HepG2 (cell line): Measurements from ENCODE around the gene VIPR1. TPM values are rescaled to one million over a fixed set of nuclear protein-coding genes. Genes with fewer than 3 reads are reported as not detected.

Experiments used
- ARID3A ChIP-seq: IDR thresholded peaks from 2 replicates; pipeline ENCODE4 v1.6.1; 2012; ENCODE audit warnings: low read depth, low read length, improper control_type of control experiment
- ETV5 ChIP-seq: IDR thresholded peaks from 2 replicates; pipeline ENCODE4 v1.6.1; 2018; ENCODE audit warnings: missing biosample characterization, missing genetic modification reagents, inconsistent platforms, borderline replicate concordance
- HINFP ChIP-seq: sonication (generic); formaldehyde crosslinking; IDR thresholded peaks from 2 replicates; pipeline ENCODE4 v1.4.0; 2020; ENCODE audit warnings: low read depth, mild to moderate bottlenecking, missing genetic modification reagents
- HNF4A ChIP-seq: sonication (generic); formaldehyde crosslinking; IDR thresholded peaks from 2 replicates; pipeline ENCODE4 v1.4.0; 2020; ENCODE audit warnings: missing genetic modification reagents
- MAFG ChIP-seq: sonication (generic); formaldehyde crosslinking; IDR thresholded peaks from 2 replicates; pipeline ENCODE4 v1.5.1; 2020; ENCODE audit warnings: mild to moderate bottlenecking, missing genetic modification reagents
- MED13 ChIP-seq: sonication (generic); formaldehyde crosslinking; IDR thresholded peaks from 2 replicates; pipeline ENCODE4 v1.5.0; 2020; ENCODE audit warnings: missing genetic modification reagents
- NFIC ChIP-seq: IDR thresholded peaks from 2 replicates; pipeline ENCODE4 v1.6.1; 2012; ENCODE audit warnings: mild to moderate bottlenecking, low read length, inconsistent platforms
- RAD51 ChIP-seq: fragments of 450-650 bp; IDR thresholded peaks from 2 replicates; pipeline ENCODE4 v1.6.1; 2016; ENCODE audit warnings: borderline replicate concordance
- SALL1 ChIP-seq: sonication (generic); formaldehyde crosslinking; IDR thresholded peaks from 2 replicates; pipeline ENCODE4 v1.8.0; 2022; ENCODE audit warnings: mild to moderate bottlenecking, missing genetic modification reagents
- TEAD3 ChIP-seq: optimal IDR thresholded peaks from 2 replicates; pipeline ENCODE3; 2016; ENCODE audit warnings: borderline replicate concordance
- TSC22D2 ChIP-seq: sonication (generic); formaldehyde crosslinking; IDR thresholded peaks from 2 replicates; pipeline ENCODE4 v1.5.1; 2020; ENCODE audit warnings: missing genetic modification reagents, mild to moderate bottlenecking, borderline replicate concordance
- ZBTB34 ChIP-seq: sonication (generic); formaldehyde crosslinking; IDR thresholded peaks from 2 replicates; pipeline ENCODE4 v1.8.0; 2022; ENCODE audit warnings: mild to moderate bottlenecking, missing genetic modification reagents
- ZNF136 ChIP-seq: sonication (generic); formaldehyde crosslinking; IDR thresholded peaks from 2 replicates; pipeline ENCODE4 v1.8.1; 2022; ENCODE audit warnings: low read depth, mild to moderate bottlenecking, moderate library complexity, missing genetic modification reagents
- ZNF17 ChIP-seq: sonication (generic); formaldehyde crosslinking; IDR thresholded peaks from 2 replicates; pipeline ENCODE4 v1.5.0; 2020; ENCODE audit warnings: mild to moderate bottlenecking, missing genetic modification reagents
- ZNF264 ChIP-seq: sonication (generic); formaldehyde crosslinking; IDR thresholded peaks from 2 replicates; pipeline ENCODE4 v1.4.0; 2020; ENCODE audit warnings: missing genetic modification reagents
- ZNF503 ChIP-seq: sonication (generic); formaldehyde crosslinking; IDR thresholded peaks from 2 replicates; pipeline ENCODE4 v1.4.0; 2020; ENCODE audit warnings: missing genetic modification reagents
- ZNF570 ChIP-seq: sonication (generic); formaldehyde crosslinking; IDR thresholded peaks from 2 replicates; pipeline ENCODE4 v1.4.0; 2020; ENCODE audit warnings: mild to moderate bottlenecking, missing genetic modification reagents, borderline replicate concordance
- ZNF574 ChIP-seq: sonication (generic); formaldehyde crosslinking; IDR thresholded peaks from 2 replicates; pipeline ENCODE4 v1.4.0; 2020; ENCODE audit warnings: missing genetic modification reagents
- ZNF629 ChIP-seq: sonication (generic); formaldehyde crosslinking; conservative IDR thresholded peaks from 2 replicates; pipeline ENCODE4 v1.5.0; 2020; ENCODE audit warnings: missing genetic modification reagents
- ZSCAN20 ChIP-seq: sonication (generic); formaldehyde crosslinking; IDR thresholded peaks from 2 replicates; pipeline ENCODE4 v1.4.0; 2020; ENCODE audit warnings: missing genetic modification reagents, mild to moderate bottlenecking, borderline replicate concordance
- ZSCAN25 ChIP-seq: sonication (generic); formaldehyde crosslinking; IDR thresholded peaks from 2 replicates; pipeline ENCODE4 v1.8.0; 2022; ENCODE audit warnings: mild to moderate bottlenecking, missing genetic modification reagents
- polyA plus RNA-seq, 8 experiments: library from polyadenylated mRNA; depleted of rRNA in 3 of 8; stranded (reverse) in 7 of 8; unstranded in 1 of 8; fragments of >200 nt; fragmentation: Illumina TruSeq in 4 of 8; extraction: Trizol in 4 of 8; gene quantifications; 2 replicates each; pipeline versions ENCODE4 v1.2.1 to v1.2.3, GENCODE V29; 2011 to 2016; ENCODE audit warnings: low read depth in 4 of 8, missing spikeins in 1 of 8, mixed read lengths in 1 of 8; ENCODE audit not compliant: insufficient read depth in 1 of 8
- total RNA-seq, 5 experiments: library from RNA; depleted of rRNA; stranded (reverse); fragments of >200 nt; fragmentation: Illumina TruSeq; extraction: Trizol; gene quantifications; 2 replicates each; pipeline ENCODE4 v1.2.3, GENCODE V29; 2016; ENCODE audit warnings: low read depth in 1 of 5

The VIPR1 gene
- total and polyA plus RNA-seq, 2 of the 13 experiments (the other 11 are each of a cell fraction or from before 2014, with no cell fraction given), result 0.04 to 0.11 TPM

GRCh38 chr3:42497009-42497731, 5.3 kb upstream of the VIPR1 start (continued):
- TF ChIP-seq NFIC (no peak), ARID3A (no peak), ZNF136 (CRISPR knock-in tag) (no peak), ETV5 (CRISPR knock-in tag) (no peak), HINFP (CRISPR knock-in tag) (no peak), MAFG (no peak), ZNF629 (peak; percentile 30), RAD51 (no peak), TSC22D2 (no peak), ZNF264 (no peak), ZNF503 (CRISPR knock-in tag) (no peak), ZNF570 (CRISPR knock-in tag) (no peak), TEAD3 (peak; percentile 65), ZBTB34 (CRISPR knock-in tag) (no peak), ZNF574 (CRISPR knock-in tag) (no peak), ZNF17 (CRISPR knock-in tag) (no peak), SALL1 (CRISPR knock-in tag) (peak; percentile 40; the same call in 1 of the 2 replicates), ZSCAN25 (CRISPR knock-in tag) (peak; percentile 95), HNF4A (peak; percentile 46), MED13 (no peak), ZSCAN20 (CRISPR knock-in tag) (no peak)
